Stimulated activated naive CD4-positive, alpha-beta T cell (primary cell): Measurements from ENCODE around the gene CNTN4.
"Not testable (repeated sequence)": the region's sequence is repeated elsewhere in the genome, so short reads cannot be mapped to it uniquely, and the experiment has no call there.

Source experiments
- DNase-seq, 6 experiments: peaks; one replicate each; lab custom pipeline; 2025; lab: John Stamatoyannopoulos, UW

Gene CNTN4

GRCh38 chr3:2978977-2979732 is 880.5 kb downstream of the CNTN4 start:
- no peak for DNase-seq

GRCh38 chr3:2984005-2984830 is 885.6 kb downstream of the CNTN4 start:
- no peak for DNase-seq

- DNase-seq, result no peak
Observed at GRCh38 chr3:2984831-2985220, 886.2 kb downstream of the CNTN4 start.

GRCh38 chr3:2985479-2985878 is 886.8 kb downstream of the CNTN4 start:
- DNase-seq, result no peak

GRCh38 chr3:2992534-2992933 is 893.9 kb downstream of the CNTN4 start:
- DNase-seq, result no peak

GRCh38 chr3:2993130-2993529 is 894.5 kb downstream of the CNTN4 start:
- not testable (repeated sequence) for DNase-seq

- DNase-seq, result no peak
Observed at GRCh38 chr3:2993736-2994135, 895.1 kb downstream of the CNTN4 start.

- no peak for DNase-seq
Observed at GRCh38 chr3:2995195-2995594, 896.5 kb downstream of the CNTN4 start.

GRCh38 chr3:3005146-3005744 is 906.6 kb downstream of the CNTN4 start:
- DNase-seq, result no peak

- DNase-seq, result no peak
Observed at GRCh38 chr3:3013317-3014052, 914.8 kb downstream of the CNTN4 start.

GRCh38 chr3:3015185-3016089 is 916.8 kb downstream of the CNTN4 start:
- DNase-seq, result no peak

GRCh38 chr3:3016226-3016625 is 917.6 kb downstream of the CNTN4 start:
- no peak for DNase-seq

GRCh38 chr3:3020209-3020608 is 921.5 kb downstream of the CNTN4 start:
- DNase-seq, result no peak

- DNase-seq, result no peak
Observed at GRCh38 chr3:3023111-3023745, 924.6 kb downstream of the CNTN4 start.

GRCh38 chr3:3027976-3028567 is 929.4 kb downstream of the CNTN4 start:
- peak in 3 of 6 experiments; percentile 20 to 33 (median 26) for DNase-seq

GRCh38 chr3:3031326-3031725 is 932.7 kb downstream of the CNTN4 start:
- DNase-seq, result no peak

- no peak for DNase-seq
Observed at GRCh38 chr3:3037156-3037555, 938.5 kb downstream of the CNTN4 start.

GRCh38 chr3:3038201-3038991 is 939.7 kb downstream of the CNTN4 start:
- no peak for DNase-seq

GRCh38 chr3:3053974-3054373 is 955.3 kb downstream of the CNTN4 start:
- no peak for DNase-seq
